NB4 (cell line): ENCODE data around the gene P2RX7.

ENCODE experiments used
- POLR2A ChIP-seq: IDR thresholded peaks from 2 replicates; pipeline ENCODE4 v1.6.1; 2011; ENCODE audit warnings: mild to moderate bottlenecking; ENCODE audit not compliant: insufficient read length; ENCODE audit errors: extremely low read depth
- TF ChIP-seq, protein P1 (sequence below): IDR thresholded peaks from one replicate; pipeline ENCODE4 v1.5.1; 2012; ENCODE audit warnings: low read depth, low read length
- TF ChIP-seq, protein P2 (sequence below): IDR thresholded peaks from 2 replicates; pipeline ENCODE4 v1.6.1; 2011; ENCODE audit warnings: low read depth, low read length

DNA sequence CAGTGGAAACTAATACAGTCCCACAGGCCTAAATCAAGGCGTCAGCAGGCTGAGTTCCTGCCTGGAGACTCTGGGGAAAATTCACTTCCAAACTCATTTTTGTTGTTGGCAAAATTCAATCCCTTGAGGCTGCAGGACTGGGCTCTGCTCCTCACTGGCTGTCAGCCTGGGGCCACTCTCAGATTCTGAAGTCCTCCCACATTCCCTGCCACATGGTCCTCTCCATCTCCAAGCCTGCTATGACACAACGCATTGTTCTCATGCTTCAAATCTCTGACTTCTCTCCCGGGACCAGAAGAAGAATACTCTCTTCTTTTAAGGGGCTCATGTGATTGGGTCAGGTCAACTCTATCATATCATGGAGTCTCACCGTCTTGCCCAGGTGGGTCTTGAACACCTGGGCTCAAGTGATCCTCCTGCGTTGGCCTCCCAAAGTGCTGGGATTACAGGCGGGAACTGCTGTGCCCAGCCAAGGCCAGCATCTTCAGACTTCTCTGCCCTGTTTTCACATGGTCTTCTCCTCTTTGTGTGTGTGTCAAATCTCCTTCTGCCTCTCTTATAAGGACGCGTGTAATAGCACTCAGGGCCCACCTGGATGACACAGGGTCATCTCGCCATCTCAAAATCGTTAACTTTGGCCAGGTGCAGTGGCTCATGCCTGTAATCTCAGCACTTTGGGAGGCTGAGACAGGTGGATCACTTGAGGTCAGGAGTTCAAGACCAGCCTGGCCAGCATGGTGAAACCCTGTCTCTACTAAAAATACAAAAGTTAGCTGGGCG, 9.7 kb downstream of the P2RX7 start:
- TF ChIP-seq, protein P1, sequence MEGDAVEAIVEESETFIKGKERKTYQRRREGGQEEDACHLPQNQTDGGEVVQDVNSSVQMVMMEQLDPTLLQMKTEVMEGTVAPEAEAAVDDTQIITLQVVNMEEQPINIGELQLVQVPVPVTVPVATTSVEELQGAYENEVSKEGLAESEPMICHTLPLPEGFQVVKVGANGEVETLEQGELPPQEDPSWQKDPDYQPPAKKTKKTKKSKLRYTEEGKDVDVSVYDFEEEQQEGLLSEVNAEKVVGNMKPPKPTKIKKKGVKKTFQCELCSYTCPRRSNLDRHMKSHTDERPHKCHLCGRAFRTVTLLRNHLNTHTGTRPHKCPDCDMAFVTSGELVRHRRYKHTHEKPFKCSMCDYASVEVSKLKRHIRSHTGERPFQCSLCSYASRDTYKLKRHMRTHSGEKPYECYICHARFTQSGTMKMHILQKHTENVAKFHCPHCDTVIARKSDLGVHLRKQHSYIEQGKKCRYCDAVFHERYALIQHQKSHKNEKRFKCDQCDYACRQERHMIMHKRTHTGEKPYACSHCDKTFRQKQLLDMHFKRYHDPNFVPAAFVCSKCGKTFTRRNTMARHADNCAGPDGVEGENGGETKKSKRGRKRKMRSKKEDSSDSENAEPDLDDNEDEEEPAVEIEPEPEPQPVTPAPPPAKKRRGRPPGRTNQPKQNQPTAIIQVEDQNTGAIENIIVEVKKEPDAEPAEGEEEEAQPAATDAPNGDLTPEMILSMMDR, result no peak
- no peak for TF ChIP-seq POLR2A
- TF ChIP-seq, protein P2, sequence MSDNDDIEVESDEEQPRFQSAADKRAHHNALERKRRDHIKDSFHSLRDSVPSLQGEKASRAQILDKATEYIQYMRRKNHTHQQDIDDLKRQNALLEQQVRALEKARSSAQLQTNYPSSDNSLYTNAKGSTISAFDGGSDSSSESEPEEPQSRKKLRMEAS, result no peak
